SK-N-MC (cell line): Measurements from ENCODE around the gene HUWE1.

Source experiments
- EZH2 ChIP-seq: fragments of 200-600 bp; sonication (generic); IDR thresholded peaks from one replicate; pipeline ENCODE4 v1.6.1; 2017; ENCODE audit warnings: antibody characterized with exemption
- FOXP2 ChIP-seq: optimal IDR thresholded peaks from 2 replicates; pipeline ENCODE3; 2011; ENCODE audit warnings: mild to moderate bottlenecking, moderate library complexity; ENCODE audit not compliant: insufficient read depth; ENCODE audit errors: extremely low read length, control extremely low read depth
- POLR2AphosphoS5 ChIP-seq: IDR thresholded peaks from 2 replicates; pipeline ENCODE4 v1.6.1; 2012; ENCODE audit warnings: mild to moderate bottlenecking, low read depth, low read length, borderline replicate concordance

- TF ChIP-seq POLR2AphosphoS5 (no peak), EZH2 (no peak), FOXP2 (no peak)
These were observed 192.1 kb downstream of the HUWE1 start for GRCh38 chrX:53494436-53494835.
